Activated CD8-positive, alpha-beta memory T cell treated with anti-CD3 and anti-CD28 coated beads, Interleukin-2, amount 50 U/mL, for 24 hours (primary cell): Measurements from ENCODE around the gene TMEM207.

Experiments
- DNase-seq: peaks from one replicate; pipeline ENCODE4 v3.0.0-alpha.2; 2020; ENCODE audit errors: extremely low read depth

Gene TMEM207

GRCh38 chr3:190444576-190445145 is 5.0 kb downstream of the TMEM207 start:
- no peak for DNase-seq

GRCh38 chr3:190444006-190444405 is 5.7 kb downstream of the TMEM207 start:
- no peak for DNase-seq

DNA sequence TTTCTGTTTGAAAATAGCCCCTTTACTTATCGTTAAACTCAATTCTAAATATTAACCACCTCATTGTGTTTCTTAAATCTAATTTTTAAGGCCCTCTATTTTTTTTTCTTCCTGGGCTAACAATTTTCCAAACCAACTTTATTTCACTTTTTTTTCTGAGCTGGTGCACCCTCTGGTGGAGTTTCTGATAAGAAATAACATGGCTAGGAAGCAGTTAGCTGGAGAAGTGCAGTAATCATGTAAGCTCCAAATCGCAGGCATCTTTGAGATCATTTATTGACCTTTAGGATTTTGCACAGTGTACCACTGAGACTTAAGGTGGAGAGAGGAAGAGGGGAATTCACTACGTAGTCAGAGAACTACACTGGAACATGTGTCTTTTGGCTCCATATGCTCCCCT is 6.4 kb downstream of the TMEM207 start:
- DNase-seq, result no peak

- no peak for DNase-seq
These were observed 7.5 kb downstream of the TMEM207 start for GRCh38 chr3:190442240-190442639.

GRCh38 chr3:190436331-190436730 is 13.4 kb downstream of the TMEM207 start:
- DNase-seq, result no peak

- no peak for DNase-seq
These were observed 14.1 kb downstream of the TMEM207 start for GRCh38 chr3:190435618-190436017.

DNA sequence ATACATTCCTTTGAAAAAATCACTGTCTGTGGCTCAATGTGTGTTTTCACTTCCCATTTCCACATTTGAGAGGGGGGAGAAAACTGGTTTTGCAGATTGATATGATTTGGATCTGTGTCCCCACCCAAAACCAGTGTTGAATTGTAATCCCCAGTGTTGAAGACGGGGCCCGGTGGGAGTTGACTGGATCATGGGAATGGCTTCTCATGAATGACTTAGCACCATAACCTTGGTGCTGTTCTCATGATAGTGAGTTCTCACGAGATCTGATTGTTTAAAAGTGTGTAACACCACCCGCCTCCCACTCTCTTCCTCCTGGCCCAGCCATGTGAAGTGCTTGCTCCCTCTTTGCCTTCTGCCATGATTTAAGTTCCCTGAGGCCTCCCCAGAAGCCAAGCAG is 16.1 kb downstream of the TMEM207 start:
- no peak for DNase-seq

- DNase-seq, result no peak
These were observed 17.5 kb downstream of the TMEM207 start for GRCh38 chr3:190432216-190432615.

DNA sequence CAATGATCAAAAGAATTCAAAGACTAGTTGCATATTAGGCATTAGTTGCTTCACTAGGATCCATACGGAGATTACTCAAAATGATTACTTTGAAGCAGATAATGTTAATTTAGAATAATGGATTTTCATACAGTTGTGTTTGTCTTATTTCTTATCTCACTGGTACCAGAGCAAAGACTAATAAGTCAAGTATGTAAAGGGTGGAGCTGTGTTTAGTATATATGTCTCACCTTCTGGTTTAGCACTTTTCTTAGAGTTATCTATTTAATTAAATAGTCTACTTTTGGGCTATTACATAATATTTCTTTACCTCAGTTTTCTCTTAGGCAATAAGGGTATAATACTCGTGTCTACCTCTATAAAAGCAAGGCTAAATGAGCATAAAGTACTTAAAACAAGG is 18.8 kb downstream of the TMEM207 start:
- DNase-seq, result no peak

DNA sequence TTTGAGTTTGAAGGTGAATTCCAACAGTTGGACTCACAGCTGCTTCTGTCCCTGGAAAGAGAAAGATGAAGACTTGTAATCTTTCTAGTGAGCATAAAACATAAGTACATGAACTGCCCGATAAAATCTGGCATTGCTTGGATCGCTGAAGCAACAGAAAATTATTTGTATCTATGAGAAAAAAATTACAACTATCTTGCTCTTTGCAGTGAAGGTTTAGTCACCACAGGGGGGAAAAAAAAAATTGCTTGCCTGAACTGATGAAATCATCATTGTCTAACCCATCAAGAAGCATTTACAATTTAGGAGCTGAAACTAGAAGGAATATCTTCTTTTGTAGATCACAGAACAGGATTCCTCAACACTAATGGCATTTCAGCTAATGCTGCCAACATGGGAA is 20.0 kb downstream of the TMEM207 start:
- no peak for DNase-seq

DNA sequence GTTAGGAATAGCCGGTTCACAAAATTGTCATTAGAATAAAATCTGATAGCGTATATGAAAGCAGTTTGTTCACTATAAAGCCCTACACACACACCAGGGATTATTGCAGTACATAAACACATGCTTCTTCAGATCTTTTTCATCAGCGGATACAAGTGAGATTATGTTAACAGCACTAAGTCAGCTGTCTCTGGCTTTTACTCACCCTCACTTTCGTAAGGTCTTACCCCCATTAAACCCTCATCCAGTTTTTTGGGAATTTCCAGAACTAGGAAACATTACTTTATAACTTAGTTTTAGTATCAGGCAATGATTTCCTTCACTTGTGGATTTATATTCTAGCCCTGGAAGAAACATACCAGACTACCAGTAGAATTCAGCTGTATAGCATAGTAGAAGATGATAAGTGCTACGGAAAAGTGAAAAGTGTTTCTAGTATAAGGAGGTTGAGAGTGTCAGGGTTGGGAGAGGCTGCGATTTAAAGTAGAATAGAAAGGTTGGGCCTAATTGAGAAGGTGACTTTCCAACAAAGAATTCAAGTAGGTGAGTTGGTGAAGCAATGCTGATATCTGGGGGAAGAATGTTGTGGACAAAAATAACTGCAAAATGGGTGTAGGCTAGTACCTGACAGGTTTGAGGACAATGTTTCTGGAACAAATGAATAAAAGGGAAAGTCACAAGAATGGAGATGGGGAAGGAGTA is 22.7 kb downstream of the TMEM207 start:
- DNase-seq, result no peak

GRCh38 chr3:190425833-190426232 is 23.9 kb downstream of the TMEM207 start:
- DNase-seq, result no peak

- no peak for DNase-seq
These were observed 24.9 kb downstream of the TMEM207 start for GRCh38 chr3:190424478-190425439.

DNA sequence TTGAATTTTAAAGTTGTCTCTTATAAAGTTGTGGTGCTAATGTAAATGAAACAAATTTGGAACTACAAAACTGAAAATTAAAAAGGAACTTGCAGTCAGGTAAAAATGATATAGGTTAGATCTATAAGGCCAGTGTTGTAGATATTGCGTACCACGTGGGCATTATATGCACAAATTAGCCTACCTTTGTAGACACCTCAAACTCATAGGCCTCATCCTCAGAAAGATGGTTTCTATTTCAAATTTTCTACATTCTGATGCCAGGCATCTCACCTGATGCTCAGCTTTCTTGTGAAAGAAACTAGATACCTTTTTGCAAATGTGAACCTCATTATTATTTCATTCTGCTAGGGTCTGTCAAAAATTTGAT is 25.6 kb downstream of the TMEM207 start:
- no peak for DNase-seq

- DNase-seq, result no peak
These were observed 35.4 kb downstream of the TMEM207 start for GRCh38 chr3:190414297-190414696.

DNA sequence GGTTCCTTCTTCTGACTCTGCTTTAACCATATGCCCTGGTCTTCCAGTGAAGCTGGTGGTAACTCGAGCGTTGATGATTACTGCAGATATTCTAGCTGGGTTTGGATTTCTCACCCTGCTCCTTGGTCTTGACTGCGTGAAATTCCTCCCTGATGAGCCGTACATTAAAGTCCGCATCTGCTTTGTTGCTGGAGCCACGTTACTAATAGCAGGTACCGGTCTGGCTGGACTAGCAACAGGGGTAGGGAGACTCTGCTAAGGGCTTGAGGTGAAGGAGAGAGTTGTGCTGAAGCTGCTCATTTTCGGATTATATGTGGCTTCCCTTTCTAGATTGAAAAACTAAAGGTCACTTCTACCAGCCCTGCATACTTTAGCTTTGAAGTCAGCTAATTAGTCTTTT is 45.0 kb downstream of the TMEM207 start:
- DNase-seq, result no peak

- no peak for DNase-seq
These were observed 47.7 kb downstream of the TMEM207 start for GRCh38 chr3:190401963-190402362.

DNA sequence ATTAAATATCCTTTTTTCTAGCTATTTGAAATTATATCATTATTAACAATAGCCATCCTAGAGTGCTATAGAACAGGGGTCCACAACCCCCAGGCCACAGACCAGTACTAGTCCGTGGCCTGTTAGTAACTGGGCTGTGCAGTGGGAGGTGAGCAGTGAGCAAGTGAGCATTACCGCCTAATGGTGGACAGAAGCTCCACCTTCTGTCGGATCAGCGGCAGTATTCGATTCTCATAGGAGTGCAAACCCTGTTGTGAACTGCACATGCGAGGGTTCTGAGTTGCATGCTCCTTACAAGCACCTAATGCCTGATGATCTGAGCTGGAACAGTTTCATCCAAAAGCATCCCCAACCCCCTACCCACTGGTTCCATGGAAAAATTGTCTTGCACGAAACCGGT is 50.0 kb downstream of the TMEM207 start:
- DNase-seq, result no peak

DNA sequence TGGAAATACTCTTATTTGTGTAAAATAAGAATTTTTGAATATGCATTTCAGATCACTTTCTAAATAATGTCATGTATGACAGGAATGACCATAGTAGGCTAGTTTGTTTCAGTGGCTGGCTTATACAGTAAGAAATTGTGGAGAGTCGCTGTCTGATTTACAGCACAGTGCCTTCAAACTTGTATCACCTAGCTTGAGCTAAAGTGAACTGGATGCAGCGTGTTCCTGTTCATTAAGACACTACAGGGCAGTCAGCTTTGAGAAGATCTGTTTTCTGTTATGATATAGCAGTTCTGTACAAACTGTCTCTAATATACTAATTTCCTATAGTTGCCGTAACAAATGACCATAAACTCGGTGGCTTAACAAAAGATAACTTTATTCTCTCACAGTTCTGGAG is 51.8 kb downstream of the TMEM207 start:
- no peak for DNase-seq

- no peak for DNase-seq
These were observed 53.7 kb downstream of the TMEM207 start for GRCh38 chr3:190396001-190396400.

- DNase-seq, result no peak
These were observed 61.0 kb downstream of the TMEM207 start for GRCh38 chr3:190388703-190389102.

GRCh38 chr3:190387578-190388213 is 62.0 kb downstream of the TMEM207 start, which contains the start of gene CLDN16:
Gene CLDN16, plus strand, starts transcription at chr3:190388163. Its CDS starts 167 bp downstream, at chr3:190388330.
- no peak for DNase-seq
